SH-SY5Y (cell line): ENCODE measurements around the gene KPNA1.

Source experiments
- GATA2 ChIP-seq: IDR thresholded peaks from 2 replicates; pipeline ENCODE4 v1.6.1; 2011; ENCODE audit warnings: mild to moderate bottlenecking, low read depth, low read length
- GATA3 ChIP-seq: IDR thresholded peaks from 2 replicates; pipeline ENCODE4 v1.6.1; 2011; ENCODE audit warnings: low read depth, mild to moderate bottlenecking, low read length, moderate library complexity

GRCh38 chr3:122512284-122512683 lies 2.5 kb downstream of the KPNA1 start:
- no peak for TF ChIP-seq GATA2
- no peak for TF ChIP-seq GATA3
